ENCODE data around the gene MUC5AC. TPM values are rescaled to one million over a fixed set of nuclear protein-coding genes. Genes with fewer than 3 reads are reported as not detected.
"Not testable (repeated sequence)": the region's sequence is repeated elsewhere in the genome, so short reads cannot be mapped to it uniquely, and the experiment has no call there.

The MUC5AC gene
- total and polyA plus RNA-seq, 9 donors = 0.01 to 0.75 (median 0.04) TPM; not detected in 4

DNA sequence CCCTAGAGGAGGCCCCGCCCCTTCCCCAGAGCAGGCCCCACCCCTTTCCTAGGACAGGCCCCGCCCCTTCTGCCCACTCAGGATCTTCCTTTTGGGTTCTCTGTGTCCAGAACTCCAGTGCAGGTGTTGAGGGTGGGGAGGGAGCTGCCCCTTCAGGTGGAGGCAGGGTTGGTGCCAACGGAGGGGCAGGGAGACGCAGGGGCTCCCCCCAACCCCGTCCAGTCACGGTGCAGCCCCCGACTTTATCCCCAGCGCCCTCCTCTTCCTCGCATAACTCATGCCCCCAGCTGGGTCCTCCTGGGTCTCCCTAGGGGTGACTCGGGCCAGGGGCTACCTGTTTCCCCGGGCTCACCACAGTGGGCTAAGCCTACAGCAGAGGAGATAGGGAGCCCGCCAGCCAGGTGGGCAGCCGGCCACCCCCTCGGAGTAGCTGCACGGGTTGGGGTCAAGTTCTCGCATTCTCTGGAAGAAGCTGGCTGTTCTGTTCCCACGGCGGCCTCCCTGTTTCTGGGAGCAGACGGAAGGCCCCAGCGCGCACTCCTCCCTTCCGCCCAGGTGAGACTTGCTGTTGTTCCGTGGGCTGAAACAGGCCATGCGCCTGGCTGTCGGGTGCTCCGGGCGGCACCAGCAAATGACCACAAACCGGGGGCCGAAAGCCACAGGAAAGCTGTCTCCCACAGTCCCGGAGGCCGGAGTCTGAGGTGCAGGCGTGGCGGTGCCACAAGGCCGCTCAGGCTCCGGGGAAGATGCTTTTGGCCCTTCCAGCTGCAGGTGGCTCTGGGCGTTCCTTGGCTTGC, 44.1 kb upstream of the MUC5AC start:
- Histone ChIP-seq H3K36me3 (ENCODE audit: control insufficient read depth, insufficient read depth, low read length) (no peaks in the 10 kb centered on the region), H3K9me3 (replicated peaks; ENCODE audit: control insufficient read depth, low read depth, low read length) (no peaks in the 10 kb centered on the region), H3K4me3 (ENCODE audit: low read length) (no peak overlapping the region), H3K27me3 (ENCODE audit: control insufficient read depth, insufficient read depth, low read length) (peaks cover 4% of the 10 kb centered on the region), H3K27ac (ENCODE audit: low read length) (no peak overlapping the region), H3K4me1 (ENCODE audit: control insufficient read depth, insufficient read depth, low read length) (no peaks in the 10 kb centered on the region)
- 76% methylated on average over 29 of the region's 36 CpGs for WGBS (ENCODE audit: insufficient coverage)
- no peak for DNase-seq

DNA sequence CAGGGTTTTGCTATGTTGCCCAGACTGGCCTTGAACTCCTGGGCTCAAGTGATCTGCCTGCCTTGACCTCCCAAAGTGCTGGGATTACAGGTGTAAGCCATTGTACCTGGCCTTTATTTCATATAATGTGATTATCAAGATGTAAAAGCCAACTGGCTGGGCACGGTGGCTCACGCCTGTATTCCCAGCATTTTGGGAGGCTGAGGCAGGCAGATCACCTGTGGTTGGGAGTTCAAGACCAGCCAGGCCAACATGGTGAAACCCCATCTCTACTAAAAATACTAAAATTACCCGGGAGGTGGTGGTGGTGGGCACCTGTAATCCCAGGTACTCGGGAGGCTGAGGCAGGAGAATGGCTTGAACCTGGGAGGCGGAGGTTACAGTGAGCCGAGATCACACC, 42.5 kb upstream of the MUC5AC start:
- no CpG with 5 or more reads among the region's 6 CpGs for WGBS (ENCODE audit: insufficient coverage)
- not testable (repeated sequence) for H3K9me3 ChIP-seq (replicated peaks; ENCODE audit: control insufficient read depth, low read depth, low read length); H3K4me3 ChIP-seq (ENCODE audit: low read length); H3K4me1 ChIP-seq (ENCODE audit: control insufficient read depth, insufficient read depth, low read length); DNase-seq; H3K27ac ChIP-seq (ENCODE audit: low read length); H3K27me3 ChIP-seq (ENCODE audit: control insufficient read depth, insufficient read depth, low read length); H3K36me3 ChIP-seq (ENCODE audit: control insufficient read depth, insufficient read depth, low read length)

DNA sequence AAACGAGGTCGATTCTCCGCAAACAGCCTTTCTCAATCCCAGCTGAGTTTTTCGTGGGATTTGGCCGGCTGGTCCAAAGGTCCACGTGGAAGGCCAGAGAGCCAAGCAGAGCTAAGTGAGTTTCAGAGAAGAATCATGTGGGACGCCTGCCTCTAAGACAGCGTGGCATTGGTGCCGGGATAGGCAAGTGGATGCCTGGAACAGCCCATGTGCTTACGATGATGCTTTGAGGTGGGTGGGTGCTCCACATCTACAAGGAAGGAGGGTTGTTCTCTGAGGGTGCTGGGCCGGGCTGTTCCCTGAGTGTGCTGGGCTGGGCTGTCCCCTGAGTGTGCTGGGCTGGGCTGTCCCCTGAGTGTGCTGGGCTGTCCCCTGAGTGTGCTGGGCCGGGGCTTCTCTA, 41.6 kb upstream of the MUC5AC start:
- Histone ChIP-seq H3K4me3 (ENCODE audit: low read length) (no peak overlapping the region), H3K27ac (ENCODE audit: low read length) (no peak overlapping the region), H3K9me3 (replicated peaks; ENCODE audit: control insufficient read depth, low read depth, low read length) (no peaks in the 10 kb centered on the region), H3K4me1 (ENCODE audit: control insufficient read depth, insufficient read depth, low read length) (no peaks in the 10 kb centered on the region), H3K36me3 (ENCODE audit: control insufficient read depth, insufficient read depth, low read length) (no peaks in the 10 kb centered on the region), H3K27me3 (ENCODE audit: control insufficient read depth, insufficient read depth, low read length) (peaks cover 4% of the 10 kb centered on the region)
- 88% methylated on average over 10 of the region's 12 CpGs for WGBS (ENCODE audit: insufficient coverage)
- DNase-seq = no peak

DNA sequence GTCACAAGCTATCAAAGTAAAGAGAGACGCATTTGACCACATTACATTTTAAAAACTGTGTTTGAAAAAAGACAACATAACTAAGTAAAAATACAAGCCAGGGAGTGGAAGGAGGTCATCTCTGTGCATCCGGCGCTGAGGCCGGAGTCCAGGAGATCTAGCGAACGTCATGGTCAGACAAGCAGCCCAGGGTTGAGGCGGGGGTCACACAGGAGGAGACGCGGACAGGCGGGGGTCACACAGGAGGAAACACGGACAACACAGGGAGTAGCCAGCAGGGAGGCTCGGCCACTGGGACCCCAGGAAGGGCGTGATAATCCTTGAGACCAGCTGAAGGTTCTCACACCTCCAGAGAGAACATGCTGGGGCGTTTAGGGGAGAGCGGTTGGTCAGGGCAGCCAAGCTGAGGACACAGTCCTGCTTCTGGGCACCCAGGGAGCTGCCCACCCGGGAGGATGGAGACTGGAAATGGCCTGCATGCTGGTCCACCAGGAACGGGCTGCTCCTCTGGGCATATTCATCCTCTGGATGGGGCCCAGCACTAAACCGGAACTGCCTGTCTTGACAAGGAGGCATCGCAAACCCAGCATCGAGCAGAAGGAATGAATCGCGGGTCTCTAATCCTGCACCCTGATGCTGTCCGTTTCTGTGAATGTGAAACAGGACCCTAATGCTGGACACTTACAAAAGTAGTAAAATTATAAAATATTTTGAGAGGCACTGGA, 40.9 kb upstream of the MUC5AC start:
- Histone ChIP-seq H3K4me3 (ENCODE audit: low read length) (no peak overlapping the region), H3K27ac (ENCODE audit: low read length) (no peak overlapping the region), H3K9me3 (replicated peaks; ENCODE audit: control insufficient read depth, low read depth, low read length) (no peaks in the 10 kb centered on the region), H3K36me3 (ENCODE audit: control insufficient read depth, insufficient read depth, low read length) (no peaks in the 10 kb centered on the region), H3K4me1 (ENCODE audit: control insufficient read depth, insufficient read depth, low read length) (no peaks in the 10 kb centered on the region), H3K27me3 (ENCODE audit: control insufficient read depth, insufficient read depth, low read length) (peaks cover 6% of the 10 kb centered on the region)
- 57% methylated on average over 18 of the region's 23 CpGs for WGBS (ENCODE audit: insufficient coverage)
- no peak for DNase-seq

DNA sequence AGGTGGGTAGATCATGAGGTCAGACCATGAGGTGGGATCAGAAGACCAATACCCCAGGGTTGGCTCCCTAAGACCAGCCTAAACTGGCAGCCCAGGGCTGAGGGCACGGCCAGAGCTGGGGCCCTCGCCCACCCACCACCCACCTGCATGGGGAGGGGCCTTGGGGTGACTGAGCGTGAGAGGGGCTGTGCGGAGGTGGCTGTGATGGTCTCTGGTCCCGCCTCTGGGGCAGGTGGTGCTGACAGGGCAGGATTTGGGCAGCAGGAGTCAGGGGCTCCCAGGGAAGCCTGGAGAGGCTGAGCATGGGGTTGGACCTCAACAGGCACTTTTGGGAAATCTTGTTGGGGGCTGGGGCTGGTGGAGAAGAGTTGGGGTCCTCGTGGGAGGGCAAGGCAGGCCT, 39.8 kb upstream of the MUC5AC start:
- Histone ChIP-seq H3K4me1 (ENCODE audit: control insufficient read depth, insufficient read depth, low read length) (no peaks in the 10 kb centered on the region), H3K36me3 (ENCODE audit: control insufficient read depth, insufficient read depth, low read length) (no peaks in the 10 kb centered on the region), H3K4me3 (ENCODE audit: low read length) (no peak overlapping the region), H3K27ac (ENCODE audit: low read length) (no peak overlapping the region), H3K27me3 (ENCODE audit: control insufficient read depth, insufficient read depth, low read length) (peaks cover 9% of the 10 kb centered on the region), H3K9me3 (replicated peaks; ENCODE audit: control insufficient read depth, low read depth, low read length) (no peaks in the 10 kb centered on the region)
- WGBS (ENCODE audit: insufficient coverage) = 80% methylated on average over 2 of the region's 6 CpGs
- no peak for DNase-seq

DNA sequence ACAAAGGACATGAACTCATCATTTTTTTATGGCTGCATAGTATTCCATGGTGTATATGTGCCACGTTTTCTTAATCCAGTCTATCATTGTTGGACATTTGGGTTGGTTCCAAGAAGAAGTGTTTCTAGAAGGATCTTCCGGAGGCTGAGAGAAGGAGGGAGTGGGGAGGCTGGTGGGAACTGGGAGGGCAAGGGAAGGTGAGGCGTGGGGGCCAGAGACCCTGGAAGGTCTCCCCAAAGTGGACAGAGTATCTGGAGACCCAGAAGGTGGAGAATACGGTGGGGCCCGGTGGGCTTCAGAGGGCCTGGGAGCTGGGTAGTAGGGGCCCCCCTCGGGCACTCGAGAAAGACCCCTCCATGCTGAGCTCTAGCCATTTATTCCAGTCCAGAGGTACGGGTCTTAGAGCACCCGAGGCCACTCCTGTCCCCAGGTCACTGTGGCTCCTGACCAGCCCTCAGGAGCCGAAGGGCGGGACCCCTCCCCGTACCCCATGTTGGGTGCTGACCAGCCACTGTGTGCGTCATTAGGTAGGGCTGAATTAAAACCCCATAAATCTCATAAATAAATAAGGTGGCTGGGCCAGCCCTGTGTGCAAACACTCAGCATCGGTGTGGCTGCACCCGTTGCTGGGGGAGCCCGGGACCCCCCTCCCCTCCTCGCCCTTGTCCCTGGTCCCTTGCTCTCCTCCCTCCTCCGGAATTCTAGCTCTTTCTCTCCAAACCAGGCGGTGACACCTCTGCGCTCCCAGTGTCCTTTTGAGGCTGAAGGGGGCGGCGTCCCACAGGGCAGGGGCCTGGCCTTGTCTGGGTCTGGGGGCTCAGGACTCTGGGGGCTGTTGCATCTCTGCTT, 38.8 kb upstream of the MUC5AC start:
- H3K27ac ChIP-seq (ENCODE audit: low read length) = no peak overlapping the region
- H3K9me3 ChIP-seq (replicated peaks; ENCODE audit: control insufficient read depth, low read depth, low read length) = no peaks in the 10 kb centered on the region
- no peaks in the 10 kb centered on the region for H3K4me1 ChIP-seq (ENCODE audit: control insufficient read depth, insufficient read depth, low read length)
- H3K27me3 ChIP-seq (ENCODE audit: control insufficient read depth, insufficient read depth, low read length) = peaks cover 12% of the 10 kb centered on the region
- no peak for DNase-seq
- H3K4me3 ChIP-seq (ENCODE audit: low read length) = no peak overlapping the region
- 73% methylated on average over 15 of the region's 22 CpGs for WGBS (ENCODE audit: insufficient coverage)
- H3K36me3 ChIP-seq (ENCODE audit: control insufficient read depth, insufficient read depth, low read length) = no peaks in the 10 kb centered on the region

DNA sequence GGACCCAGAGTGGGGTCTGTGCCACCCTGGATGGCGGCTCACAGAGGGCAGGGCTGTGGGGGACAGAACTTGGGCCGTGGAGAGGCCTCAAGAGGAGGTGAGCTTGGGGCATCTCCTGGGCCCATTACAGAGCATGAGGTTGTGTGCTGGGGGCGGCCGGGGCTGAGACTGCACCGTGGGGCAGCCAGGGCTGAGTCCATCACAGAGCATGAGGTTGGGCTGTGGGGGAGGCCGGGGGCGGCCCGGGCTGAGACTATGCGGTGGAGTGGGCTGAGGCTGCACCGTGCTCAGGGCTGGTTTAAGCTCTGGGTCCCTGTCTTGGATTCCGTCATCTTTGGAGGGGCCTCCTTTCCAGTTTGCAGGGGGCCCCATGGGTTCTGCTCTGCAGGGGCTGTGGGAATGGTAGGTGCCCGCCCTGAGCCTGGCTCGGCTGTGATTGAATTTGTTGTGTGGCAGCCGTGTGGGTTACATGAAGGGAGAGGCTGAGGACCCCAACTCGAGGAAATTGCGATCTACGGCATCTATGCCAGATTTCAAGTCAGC, 38.1 kb upstream of the MUC5AC start:
- Histone ChIP-seq H3K9me3 (replicated peaks; ENCODE audit: control insufficient read depth, low read depth, low read length) (no peaks in the 10 kb centered on the region), H3K36me3 (ENCODE audit: control insufficient read depth, insufficient read depth, low read length) (no peaks in the 10 kb centered on the region), H3K27ac (ENCODE audit: low read length) (no peak overlapping the region), H3K4me3 (ENCODE audit: low read length) (no peak overlapping the region), H3K27me3 (ENCODE audit: control insufficient read depth, insufficient read depth, low read length) (peaks cover 13% of the 10 kb centered on the region), H3K4me1 (ENCODE audit: control insufficient read depth, insufficient read depth, low read length) (no peaks in the 10 kb centered on the region)
- 83% methylated on average over 11 of the region's 17 CpGs for WGBS (ENCODE audit: insufficient coverage)
- DNase-seq = no peak

DNA sequence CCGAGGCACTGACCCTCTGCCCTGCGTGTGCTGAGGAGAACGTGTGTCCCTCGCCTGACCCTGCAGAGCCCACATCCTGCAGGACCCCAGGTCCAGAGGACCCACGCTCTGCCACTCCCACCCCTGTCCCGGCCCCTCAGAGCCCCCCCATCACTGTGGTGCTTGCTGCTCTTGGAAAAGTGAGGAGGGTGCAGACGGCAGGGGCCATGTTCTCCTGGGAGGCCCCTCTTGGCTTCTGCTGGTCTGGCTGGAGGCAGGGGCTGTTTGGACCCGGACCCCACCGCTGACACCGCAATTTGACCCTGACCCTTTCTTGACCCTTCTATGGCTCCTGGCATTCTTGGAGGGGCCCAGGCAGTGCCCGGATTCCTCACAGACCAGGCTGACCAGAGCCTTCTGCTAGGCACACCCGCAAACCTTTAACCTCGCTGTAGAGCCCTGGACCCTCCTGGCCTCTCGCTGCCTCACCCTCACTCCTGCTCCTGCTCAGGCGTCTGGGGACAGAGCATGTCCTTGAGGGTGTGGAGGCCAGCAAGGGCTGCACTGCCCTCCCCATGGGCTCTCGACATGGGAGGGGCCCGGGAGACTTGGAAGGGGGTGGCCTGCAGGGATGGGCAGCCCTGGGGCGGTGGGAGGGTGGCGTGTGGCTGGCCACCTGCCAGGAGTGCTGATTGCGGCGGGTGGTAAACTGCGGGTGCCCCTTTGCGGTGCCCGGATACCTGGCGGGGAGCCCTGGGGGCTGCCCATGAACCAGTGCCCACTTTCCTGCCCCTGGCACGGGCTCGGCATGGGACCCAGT, 37.0 kb upstream of the MUC5AC start:
- WGBS (ENCODE audit: insufficient coverage) = 77% methylated on average over 20 of the region's 27 CpGs

DNA sequence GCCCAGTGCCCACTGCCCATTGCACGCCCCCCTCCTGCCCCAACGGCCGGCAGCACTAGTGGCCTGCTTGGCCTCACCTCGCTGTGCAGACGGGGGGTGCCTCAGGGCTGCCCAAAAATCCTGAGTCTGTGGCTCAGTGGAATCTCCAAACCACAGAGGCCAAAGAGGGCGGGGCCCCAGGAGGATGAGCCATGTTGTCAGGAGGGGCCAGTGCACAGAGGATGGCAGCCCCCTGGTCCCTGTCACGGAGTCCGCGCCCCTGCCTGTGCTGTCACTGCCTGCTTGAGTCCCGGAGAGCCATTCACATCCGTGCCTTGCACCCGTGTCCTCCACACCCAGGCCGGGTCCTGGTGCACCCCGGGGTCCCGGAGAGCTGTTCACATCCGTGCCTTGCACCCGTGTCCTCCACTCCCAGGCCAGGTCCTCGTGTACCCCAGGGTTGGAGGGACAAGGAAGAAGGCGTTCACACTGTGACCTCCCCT, 36.4 kb upstream of the MUC5AC start:
- Histone ChIP-seq H3K27me3 (ENCODE audit: control insufficient read depth, insufficient read depth, low read length) (peaks cover 13% of the 10 kb centered on the region), H3K4me1 (ENCODE audit: control insufficient read depth, insufficient read depth, low read length) (no peaks in the 10 kb centered on the region), H3K27ac (ENCODE audit: low read length) (no peak overlapping the region), H3K4me3 (ENCODE audit: low read length) (no peak overlapping the region), H3K9me3 (replicated peaks; ENCODE audit: control insufficient read depth, low read depth, low read length) (no peaks in the 10 kb centered on the region), H3K36me3 (ENCODE audit: control insufficient read depth, insufficient read depth, low read length) (no peaks in the 10 kb centered on the region)
- 89% methylated on average over 18 of the region's 19 CpGs for WGBS (ENCODE audit: insufficient coverage)
- DNase-seq = no peak

More for the DNA sequence above, 37.0 kb upstream of the MUC5AC start:
- H3K9me3 ChIP-seq (replicated peaks; ENCODE audit: control insufficient read depth, low read depth, low read length) = no peaks in the 10 kb centered on the region
- no peaks in the 10 kb centered on the region for H3K4me1 ChIP-seq (ENCODE audit: control insufficient read depth, insufficient read depth, low read length)
- H3K4me3 ChIP-seq (ENCODE audit: low read length) = no peak overlapping the region
- no peak for DNase-seq
- H3K27me3 ChIP-seq (ENCODE audit: control insufficient read depth, insufficient read depth, low read length) = peaks cover 13% of the 10 kb centered on the region
- no peak overlapping the region for H3K27ac ChIP-seq (ENCODE audit: low read length)
- H3K36me3 ChIP-seq (ENCODE audit: control insufficient read depth, insufficient read depth, low read length) = no peaks in the 10 kb centered on the region
